SK-N-MC (cell line): Measurements from ENCODE around the gene MLANA.

Experiments used
- EZH2 ChIP-seq: fragments of 200-600 bp; sonication (generic); IDR thresholded peaks from one replicate; pipeline ENCODE4 v1.6.1; 2017; ENCODE audit warnings: antibody characterized with exemption
- POLR2AphosphoS5 ChIP-seq: IDR thresholded peaks from 2 replicates; pipeline ENCODE4 v1.6.1; 2012; ENCODE audit warnings: mild to moderate bottlenecking, low read depth, low read length, borderline replicate concordance

GRCh38 chr9:5871785-5872184 lies 18.9 kb upstream of the MLANA start:
- no peak for TF ChIP-seq POLR2AphosphoS5
- TF ChIP-seq EZH2, result no peak
